ENCODE results near the gene CHD9. TPM values are rescaled to one million over a fixed set of nuclear protein-coding genes. Genes with fewer than 3 reads are reported as not detected.

Gene CHD9
- total RNA-seq, 1 donor from 2014 or later, result 49.2 TPM

DNA sequence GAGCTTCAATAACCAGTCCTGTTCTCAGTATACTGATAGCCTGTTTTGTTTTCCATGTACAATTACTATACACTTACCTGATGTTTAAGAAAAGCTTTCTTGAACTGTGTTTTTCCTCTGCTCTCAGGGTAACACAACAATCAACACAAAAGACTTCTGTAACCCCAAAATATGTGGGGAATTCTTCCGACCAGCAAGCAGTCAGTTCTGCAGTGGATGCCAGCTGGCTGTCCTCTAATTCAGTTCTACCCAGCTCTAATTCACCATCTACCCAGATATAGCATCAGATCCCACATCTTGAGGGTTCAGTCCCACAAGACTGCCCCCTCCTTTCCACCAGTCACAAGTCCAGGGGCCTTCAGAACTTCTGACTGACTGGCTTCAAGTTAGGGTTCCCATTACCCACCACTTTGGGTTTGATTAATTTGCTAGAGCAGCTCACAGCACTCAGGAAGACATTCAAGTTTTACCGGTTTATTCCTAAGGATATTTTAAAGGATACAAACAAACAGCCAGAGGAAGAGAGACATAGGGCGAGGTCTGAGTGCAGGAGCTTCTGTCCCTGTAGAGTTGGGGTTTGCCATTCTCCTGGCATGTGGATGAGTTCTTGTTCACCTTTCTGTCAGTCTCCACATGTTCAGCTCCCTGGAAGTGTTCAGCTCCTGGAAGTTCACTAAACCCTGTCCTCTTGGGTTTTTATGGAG lies 178.2 kb downstream of the CHD9 start:
- TF ChIP-seq, protein P1, sequence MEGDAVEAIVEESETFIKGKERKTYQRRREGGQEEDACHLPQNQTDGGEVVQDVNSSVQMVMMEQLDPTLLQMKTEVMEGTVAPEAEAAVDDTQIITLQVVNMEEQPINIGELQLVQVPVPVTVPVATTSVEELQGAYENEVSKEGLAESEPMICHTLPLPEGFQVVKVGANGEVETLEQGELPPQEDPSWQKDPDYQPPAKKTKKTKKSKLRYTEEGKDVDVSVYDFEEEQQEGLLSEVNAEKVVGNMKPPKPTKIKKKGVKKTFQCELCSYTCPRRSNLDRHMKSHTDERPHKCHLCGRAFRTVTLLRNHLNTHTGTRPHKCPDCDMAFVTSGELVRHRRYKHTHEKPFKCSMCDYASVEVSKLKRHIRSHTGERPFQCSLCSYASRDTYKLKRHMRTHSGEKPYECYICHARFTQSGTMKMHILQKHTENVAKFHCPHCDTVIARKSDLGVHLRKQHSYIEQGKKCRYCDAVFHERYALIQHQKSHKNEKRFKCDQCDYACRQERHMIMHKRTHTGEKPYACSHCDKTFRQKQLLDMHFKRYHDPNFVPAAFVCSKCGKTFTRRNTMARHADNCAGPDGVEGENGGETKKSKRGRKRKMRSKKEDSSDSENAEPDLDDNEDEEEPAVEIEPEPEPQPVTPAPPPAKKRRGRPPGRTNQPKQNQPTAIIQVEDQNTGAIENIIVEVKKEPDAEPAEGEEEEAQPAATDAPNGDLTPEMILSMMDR (IDR thresholded peaks at IDR 0.05; ENCODE audit: unreplicated experiment), result no peak
- no peaks in the 10 kb centered on the region for H3K9me3 Mint-ChIP-seq (ENCODE audit: unreplicated experiment)
- peaks cover 34% of the 10 kb centered on the region for H3K36me3 Mint-ChIP-seq (ENCODE audit: low read depth, unreplicated experiment)
- H3K27me3 Mint-ChIP-seq (ENCODE audit: unreplicated experiment), result no peaks in the 10 kb centered on the region
- DNase-seq (ENCODE audit: low spot score), result no peak
- no peaks in the 10 kb centered on the region for H3K4me1 Mint-ChIP-seq (ENCODE audit: unreplicated experiment)
- H3K27ac Mint-ChIP-seq (ENCODE audit: unreplicated experiment), result peak overlapping the region; percentile 1
- H3K4me3 Mint-ChIP-seq (ENCODE audit: unreplicated experiment), result no peak overlapping the region

DNA sequence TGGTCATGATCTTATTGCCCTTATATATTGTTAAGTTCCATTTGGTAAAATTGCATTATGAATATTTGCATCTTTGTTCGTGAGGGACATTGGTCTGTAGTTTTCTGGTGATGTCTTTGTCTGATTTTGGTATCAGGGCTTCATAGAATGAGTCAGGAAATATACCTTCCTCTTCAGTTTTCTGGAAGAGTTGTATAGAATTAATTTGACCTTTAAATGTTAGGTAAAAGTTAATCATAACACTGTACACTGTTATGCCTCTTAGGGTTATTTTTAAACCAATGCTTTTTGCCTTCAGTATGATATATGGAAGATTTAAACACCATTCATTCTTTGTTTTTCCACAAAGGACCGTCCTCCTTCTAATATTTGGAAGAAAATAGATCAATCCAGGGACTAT lies 180.0 kb downstream of the CHD9 start:
- TF ChIP-seq, protein P1 (IDR thresholded peaks at IDR 0.05; ENCODE audit: unreplicated experiment), result no peak
- H3K36me3 Mint-ChIP-seq (ENCODE audit: low read depth, unreplicated experiment), result peaks cover 38% of the 10 kb centered on the region
- no peaks in the 10 kb centered on the region for H3K9me3 Mint-ChIP-seq (ENCODE audit: unreplicated experiment)
- H3K4me3 Mint-ChIP-seq (ENCODE audit: unreplicated experiment), result no peak overlapping the region
- no peaks in the 10 kb centered on the region for H3K27me3 Mint-ChIP-seq (ENCODE audit: unreplicated experiment)
- no peaks in the 10 kb centered on the region for H3K4me1 Mint-ChIP-seq (ENCODE audit: unreplicated experiment)
- H3K27ac Mint-ChIP-seq (ENCODE audit: unreplicated experiment), result no peak overlapping the region
- DNase-seq (ENCODE audit: low spot score), result no peak

DNA sequence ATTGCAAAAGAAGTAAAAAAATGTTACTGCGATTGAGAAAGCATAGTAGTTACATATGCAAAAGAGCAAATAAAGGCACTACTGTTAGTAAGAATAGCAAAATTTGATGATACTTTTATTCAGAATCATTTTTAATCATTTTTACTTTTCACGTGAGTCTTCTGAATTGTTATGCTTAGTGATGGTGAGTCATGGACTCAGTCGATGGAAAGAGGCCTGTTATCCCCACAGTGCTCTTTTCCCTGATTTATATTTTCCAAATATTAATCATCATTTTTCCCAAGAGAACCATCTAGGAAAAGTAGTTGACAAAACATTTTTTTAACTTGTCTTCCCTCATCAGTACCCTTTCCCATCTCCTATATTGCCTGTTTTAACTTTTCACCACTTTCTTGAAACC lies 181.1 kb downstream of the CHD9 start:
- Mint-ChIP-seq H3K9me3 (ENCODE audit: unreplicated experiment) (no peaks in the 10 kb centered on the region), H3K27ac (ENCODE audit: unreplicated experiment) (no peak overlapping the region), H3K4me1 (ENCODE audit: unreplicated experiment) (no peaks in the 10 kb centered on the region), H3K36me3 (ENCODE audit: low read depth, unreplicated experiment) (peaks cover 31% of the 10 kb centered on the region), H3K4me3 (ENCODE audit: unreplicated experiment) (no peak overlapping the region), H3K27me3 (ENCODE audit: unreplicated experiment) (no peaks in the 10 kb centered on the region)
- DNase-seq (ENCODE audit: low spot score), result no peak
- TF ChIP-seq, protein P1 (IDR thresholded peaks at IDR 0.05; ENCODE audit: unreplicated experiment), result no peak

DNA sequence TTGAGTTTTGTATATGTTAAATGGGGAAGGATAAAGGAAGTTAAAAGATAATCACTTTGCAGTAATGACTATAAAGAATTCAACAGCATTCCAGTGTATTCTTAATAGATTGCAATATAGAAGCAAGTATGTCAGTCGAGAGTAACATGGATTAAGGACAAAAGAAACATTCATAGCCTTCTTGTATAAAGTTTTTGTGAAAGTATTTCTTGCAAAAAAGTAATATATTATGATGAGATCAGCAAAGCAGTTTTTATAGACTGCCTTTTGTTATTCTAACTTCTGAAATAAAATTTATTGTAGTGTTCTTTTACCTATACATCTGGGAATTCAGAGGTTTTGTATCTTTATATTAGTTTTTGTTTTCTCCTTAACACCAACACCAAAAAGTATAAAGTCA lies 194.5 kb downstream of the CHD9 start:
- Mint-ChIP-seq H3K9me3 (ENCODE audit: unreplicated experiment) (no peaks in the 10 kb centered on the region), H3K4me1 (ENCODE audit: unreplicated experiment) (no peaks in the 10 kb centered on the region), H3K4me3 (ENCODE audit: unreplicated experiment) (no peak overlapping the region), H3K36me3 (ENCODE audit: low read depth, unreplicated experiment) (peaks cover 25% of the 10 kb centered on the region), H3K27ac (ENCODE audit: unreplicated experiment) (no peak overlapping the region), H3K27me3 (ENCODE audit: unreplicated experiment) (peaks cover 2% of the 10 kb centered on the region)
- DNase-seq (ENCODE audit: low spot score), result no peak
- TF ChIP-seq, protein P1 (IDR thresholded peaks at IDR 0.05; ENCODE audit: unreplicated experiment), result no peak

DNA sequence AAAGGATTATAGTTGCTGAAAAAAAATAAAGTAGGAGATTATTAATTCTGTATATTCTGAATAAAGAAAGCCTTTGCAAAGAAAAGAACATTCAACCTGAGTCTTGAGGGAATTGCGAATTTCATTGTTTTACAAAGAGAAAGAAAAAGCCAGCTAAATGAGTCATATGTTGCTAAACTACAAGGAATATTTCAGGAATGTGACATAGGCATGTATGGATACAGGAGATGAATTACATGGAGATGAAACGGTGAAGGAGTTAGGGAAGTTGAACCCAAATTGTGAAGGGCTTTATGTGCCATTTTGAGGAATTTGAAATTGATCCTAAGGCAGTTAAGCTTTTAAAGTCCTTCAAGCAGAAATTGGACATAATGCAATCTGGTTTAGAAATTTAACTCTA lies 202.2 kb downstream of the CHD9 start:
- DNase-seq (ENCODE audit: low spot score), result no peak
- no peaks in the 10 kb centered on the region for H3K9me3 Mint-ChIP-seq (ENCODE audit: unreplicated experiment)
- TF ChIP-seq, protein P1 (IDR thresholded peaks at IDR 0.05; ENCODE audit: unreplicated experiment), result no peak
- no peak overlapping the region for H3K27ac Mint-ChIP-seq (ENCODE audit: unreplicated experiment)
- H3K4me3 Mint-ChIP-seq (ENCODE audit: unreplicated experiment), result no peak overlapping the region
- H3K27me3 Mint-ChIP-seq (ENCODE audit: unreplicated experiment), result peaks cover 2% of the 10 kb centered on the region
- H3K4me1 Mint-ChIP-seq (ENCODE audit: unreplicated experiment), result no peaks in the 10 kb centered on the region
- H3K36me3 Mint-ChIP-seq (ENCODE audit: low read depth, unreplicated experiment), result peaks cover 33% of the 10 kb centered on the region

Measured in endothelial cell (in vitro differentiated cells).